H1 (cell line): ENCODE results near the gene NACAD. TPM values are rescaled to one million over a fixed set of nuclear protein-coding genes. Genes with fewer than 3 reads are reported as not detected.

Source experiments
- CTCF ChIA-PET: fragments of 300-600 bp; sonication (Branson Sonifier 250); formaldehyde crosslinking; loops from one replicate; lab custom pipeline; 2021; ENCODE audit not compliant: partially characterized antibody; lab: Charles Lee
- POLR2A ChIA-PET: fragments of 300-600 bp; sonication (Branson Sonifier 250); formaldehyde crosslinking; loops from one replicate; lab custom pipeline; 2021; ENCODE audit warnings: inconsistent platforms; ENCODE audit not compliant: partially characterized antibody; lab: Charles Lee
- DNase-seq, 2 experiments: peaks; one replicate each; pipeline versions ENCODE4 v3.0.0 to v3.0.0-alpha.2; 2010 to 2022; ENCODE audit warnings: low spot score in 2 of 2, low read depth in 1 of 2, mixed read lengths in 1 of 2
- FAIRE-seq: peaks from 2 replicates; lab custom pipeline; 2011; peaks lifted over from hg19 to GRCh38; lab: Jason Lieb, UNC
- H2AFZ ChIP-seq: 2 replicates; pipeline ENCODE4 v1.8.1; 2012; ENCODE audit warnings: low read length, inconsistent platforms
- H2AK5ac ChIP-seq: 2 replicates; pipeline ENCODE4 v1.6.1; 2013; ENCODE audit warnings: low read depth, low read length
- H2BK120ac ChIP-seq: replicated peaks from 2 replicates; pipeline ENCODE3; 2013; ENCODE audit warnings: low read depth, low read length, inconsistent platforms
- H2BK12ac ChIP-seq: 2 replicates; pipeline ENCODE4 v1.6.1; 2013; ENCODE audit warnings: low read depth, low read length
- H2BK15ac ChIP-seq: 2 replicates; pipeline ENCODE4 v1.6.1; 2013; ENCODE audit warnings: low read length
- H2BK20ac ChIP-seq: 2 replicates; pipeline ENCODE4 v1.6.1; 2013; ENCODE audit warnings: low read length
- H2BK5ac ChIP-seq: 2 replicates; pipeline ENCODE4 v1.6.1; 2013; ENCODE audit warnings: low read depth, low read length
- H3K14ac ChIP-seq: 2 replicates; pipeline ENCODE4 v1.6.1; 2013; ENCODE audit warnings: inconsistent platforms; ENCODE audit not compliant: insufficient read length
- H3K18ac ChIP-seq: 2 replicates; pipeline ENCODE4 v1.6.1; 2013; ENCODE audit warnings: low read length; ENCODE audit errors: extremely low read depth
- H3K23ac ChIP-seq: 2 replicates; pipeline ENCODE4 v1.6.1; 2013; ENCODE audit warnings: inconsistent platforms; ENCODE audit not compliant: insufficient read length
- H3K23me2 ChIP-seq: 2 replicates; pipeline ENCODE4 v1.6.1; 2013; ENCODE audit warnings: low read depth, low read length
- H3K27ac ChIP-seq: 2 replicates; pipeline ENCODE4 v1.6.1; 2011; ENCODE audit warnings: low read depth, low read length, inconsistent platforms
- H3K27me3 ChIP-seq, 4 experiments: replicated peaks in 1 of 4; 1 replicate in 1 of 4; 2 replicates in 3 of 4; pipeline versions ENCODE4 v1.6.1 to v1.8.1; 2011 to 2013; ENCODE audit warnings: low read length in 3 of 4, mild to moderate bottlenecking in 3 of 4, inconsistent platforms in 2 of 4, mixed read lengths in 2 of 4, moderate library complexity in 1 of 4; ENCODE audit not compliant: control insufficient read depth in 3 of 4, insufficient read depth in 3 of 4; ENCODE audit errors: extremely low read depth in 1 of 4
- H3K36me3 ChIP-seq, 4 experiments: 2 replicates each; pipeline versions ENCODE4 v1.6.1 to v1.8.1; 2011 to 2013; ENCODE audit warnings: mild to moderate bottlenecking in 4 of 4, low read length in 3 of 4, moderate library complexity in 2 of 4, control low read depth in 1 of 4, inconsistent platforms in 1 of 4; ENCODE audit not compliant: insufficient read depth in 4 of 4, control insufficient read depth in 2 of 4
- H3K4ac ChIP-seq: replicated peaks from 2 replicates; pipeline ENCODE3; 2013; ENCODE audit warnings: low read length, low read depth, mixed read lengths, inconsistent platforms; ENCODE audit not compliant: insufficient read length
- H3K4me1 ChIP-seq, 4 experiments: replicated peaks in 1 of 4; 1 replicate in 1 of 4; 2 replicates in 3 of 4; pipeline versions ENCODE4 v1.6.1 to v1.8.1; 2011 to 2013; ENCODE audit warnings: low read length in 3 of 4, inconsistent platforms in 2 of 4, mixed read lengths in 1 of 4; ENCODE audit not compliant: insufficient read depth in 4 of 4, control insufficient read depth in 3 of 4
- H3K4me2 ChIP-seq, 2 experiments: 2 replicates each; pipeline versions ENCODE4 v1.6.1 to v1.8.1; 2011 to 2013; ENCODE audit warnings: low read depth in 2 of 2, low read length in 2 of 2, control low read depth in 1 of 2, inconsistent platforms in 1 of 2, mild to moderate bottlenecking in 1 of 2; ENCODE audit not compliant: insufficient read depth in 1 of 2
- H3K4me3 ChIP-seq, 4 experiments: fragments of 200-600, 300-600 bp in 1 of 4; sonication (generic), shearing (Covaris generic), sonication (Bioruptor Twin) in 1 of 4; 2 replicates each; pipeline versions ENCODE4 v1.5.1 to v1.8.1; 2011 to 2016; ENCODE audit warnings: low read length in 4 of 4, low read depth in 3 of 4, control low read depth in 2 of 4, inconsistent platforms in 2 of 4, mild to moderate bottlenecking in 2 of 4, mixed read lengths in 1 of 4, moderate library complexity in 1 of 4; ENCODE audit not compliant: insufficient read depth in 2 of 4; ENCODE audit errors: extremely low read depth in 1 of 4
- H3K56ac ChIP-seq: replicated peaks from 2 replicates; pipeline ENCODE3; 2013; ENCODE audit warnings: low read depth, mild to moderate bottlenecking, mixed read lengths, low read length, inconsistent platforms; ENCODE audit not compliant: insufficient read length
- H3K79me1 ChIP-seq: 2 replicates; pipeline ENCODE4 v1.6.1; 2013; ENCODE audit warnings: low read depth, low read length, control low read depth
- H3K79me2 ChIP-seq, 2 experiments: 2 replicates each; pipeline versions ENCODE4 v1.6.1 to v1.8.1; 2012 to 2013; ENCODE audit warnings: low read length in 2 of 2, mild to moderate bottlenecking in 2 of 2, inconsistent platforms in 1 of 2; ENCODE audit not compliant: insufficient read depth in 2 of 2, control insufficient read depth in 1 of 2
- H3K9ac ChIP-seq, 4 experiments: replicated peaks in 1 of 4; 1 replicate in 1 of 4; 2 replicates in 3 of 4; pipeline versions ENCODE4 v1.6.1 to v1.8.1; 2011 to 2013; ENCODE audit warnings: low read depth in 3 of 4, low read length in 3 of 4, control low read depth in 2 of 4, mild to moderate bottlenecking in 2 of 4, moderate library complexity in 2 of 4, inconsistent platforms in 1 of 4; ENCODE audit errors: extremely low read depth in 1 of 4
- H3K9me3 ChIP-seq, 2 experiments: 2 replicates each; pipeline versions ENCODE4 v1.6.1 to v1.8.1; 2012 to 2013; ENCODE audit warnings: mild to moderate bottlenecking in 2 of 2, moderate library complexity in 2 of 2, control low read depth in 1 of 2, inconsistent platforms in 1 of 2, low read depth in 1 of 2, low read length in 1 of 2, mixed read lengths in 1 of 2; ENCODE audit not compliant: insufficient read depth in 2 of 2
- H4K20me1 ChIP-seq, 2 experiments: replicated peaks in 1 of 2; 2 replicates each; pipeline versions ENCODE3 to v1.8.1; 2011 to 2013; ENCODE audit warnings: inconsistent platforms in 2 of 2, low read length in 2 of 2, mild to moderate bottlenecking in 1 of 2; ENCODE audit not compliant: insufficient read depth in 2 of 2, control insufficient read depth in 1 of 2
- H4K5ac ChIP-seq: 2 replicates; pipeline ENCODE4 v1.6.1; 2013; ENCODE audit warnings: low read length, low read depth, mixed read lengths, inconsistent platforms; ENCODE audit not compliant: insufficient read length
- H4K8ac ChIP-seq: 2 replicates; pipeline ENCODE4 v1.8.0; 2013; ENCODE audit warnings: mild to moderate bottlenecking, moderate library complexity, low read length, inconsistent platforms; ENCODE audit not compliant: insufficient read depth; ENCODE audit errors: extremely low read depth
- H4K91ac ChIP-seq: replicated peaks from 2 replicates; pipeline ENCODE3; 2013; ENCODE audit warnings: low read length, mixed read lengths, inconsistent platforms; ENCODE audit not compliant: insufficient read length
- CHD1 ChIP-seq: IDR thresholded peaks from 2 replicates; pipeline ENCODE4 v1.6.1; 2012; ENCODE audit warnings: low read depth, low read length, improper control_type of control experiment
- FOSL1 ChIP-seq: IDR thresholded peaks from 2 replicates; pipeline ENCODE4 v1.6.1; 2011; ENCODE audit warnings: mild to moderate bottlenecking, low read depth, low read length, moderate library complexity; ENCODE audit not compliant: insufficient read depth
- PHF8 ChIP-seq: fragments of 200-600 bp; sonication (generic); conservative IDR thresholded peaks from 2 replicates; pipeline ENCODE4 v1.7.1; 2012; ENCODE audit warnings: low read depth, mild to moderate bottlenecking, inconsistent platforms, low read length, moderate library complexity
- POLR2AphosphoS5 ChIP-seq: IDR thresholded peaks from 2 replicates; pipeline ENCODE4 v1.6.1; 2011; ENCODE audit warnings: low read depth, low read length
- POU5F1 ChIP-seq: IDR thresholded peaks from 2 replicates; pipeline ENCODE4 v1.6.1; 2011; ENCODE audit warnings: low read depth, mild to moderate bottlenecking, low read length, moderate library complexity
- RAD21 ChIP-seq, 2 experiments: IDR thresholded peaks in 1 of 2; conservative IDR thresholded peaks in 1 of 2; 2 replicates each; pipeline ENCODE4 v1.6.1; 2011; ENCODE audit warnings: low read depth in 2 of 2, low read length in 2 of 2, improper control_type of control experiment in 1 of 2, inconsistent platforms in 1 of 2, mild to moderate bottlenecking in 1 of 2, moderate library complexity in 1 of 2
- RNF2 ChIP-seq: fragments of 200-900, 300-1000 bp; sonication (generic); IDR thresholded peaks from 2 replicates; pipeline ENCODE4 v1.7.1; 2016; ENCODE audit warnings: borderline replicate concordance, low read depth, mild to moderate bottlenecking, antibody characterized with exemption, low read length; ENCODE audit not compliant: poor library complexity, severe bottlenecking; ENCODE audit errors: missing control alignments
- SAP30 ChIP-seq: fragments of 300-600 bp; sonication (generic); IDR thresholded peaks from 2 replicates; pipeline ENCODE4 v1.7.1; 2012; ENCODE audit warnings: low read length, moderate library complexity, mild to moderate bottlenecking, inconsistent platforms; ENCODE audit not compliant: insufficient read depth, insufficient replicate concordance
- SIRT6 ChIP-seq: IDR thresholded peaks from one replicate; pipeline ENCODE4 v1.7.1; 2012; ENCODE audit warnings: low read length, inconsistent platforms
- WGBS, 2 experiments: shearing (Covaris generic) in 1 of 2; methylation state at CpG; one replicate each; pipeline versions ENCODE4 v1.1.6 to v1.1.7; 2013 to 2015; ENCODE audit warnings: low lambda C conversion rate in 2 of 2, mixed read lengths in 2 of 2, inconsistent platforms in 1 of 2, low coverage in 1 of 2, missing lambda C conversion rate in 1 of 2; ENCODE audit not compliant: insufficient replicate concordance in 2 of 2, insufficient coverage in 1 of 2, insufficient read length in 1 of 2; ENCODE audit errors: extremely low coverage in 1 of 2, missing lambda C conversion rate in 1 of 2; 5-methylcytosine and 5-hydroxymethylcytosine counted together
- polyA plus RNA-seq, 7 experiments: library from polyadenylated mRNA; depleted of rRNA in 3 of 7; stranded (reverse) in 5 of 7; unstranded in 2 of 7; fragments of >200 nt in 5 of 7; fragments of 200-250 nt in 2 of 7; gene quantifications; 1 replicate in 5 of 7; 2 replicates in 1 of 7; 4 replicates in 1 of 7; pipeline versions ENCODE4 v1.2.1 to v1.2.3, GENCODE V29; 2011 to 2013; ENCODE audit warnings: missing spikeins in 2 of 7, mixed read lengths in 2 of 7
- total RNA-seq: library from RNA; stranded (reverse); fragmentation: NEBNext Ultra II Directional; extraction: Animal tissue kit (Norgen Biotek cat#: 25700); gene quantifications from 2 replicates; pipeline ENCODE4 v1.2.1, GENCODE V29; 2021
- TF ChIP-seq, protein P1 (sequence below), 3 experiments: IDR thresholded peaks; 1 replicate in 2 of 3; 2 replicates in 1 of 3; pipeline versions ENCODE4 v1.5.1 to v1.6.1; 2011; ENCODE audit warnings: low read length in 3 of 3, mild to moderate bottlenecking in 3 of 3, inconsistent platforms in 2 of 3, low read depth in 1 of 3, moderate library complexity in 1 of 3; ENCODE audit not compliant: insufficient read depth in 1 of 3; ENCODE audit errors: control extremely low read depth in 1 of 3

The NACAD gene
- total and polyA plus RNA-seq, 2 of the 8 experiments (the other 6 are each of a cell fraction or from before 2014, with no cell fraction given) = 1.3 to 6.0 TPM

DNA sequence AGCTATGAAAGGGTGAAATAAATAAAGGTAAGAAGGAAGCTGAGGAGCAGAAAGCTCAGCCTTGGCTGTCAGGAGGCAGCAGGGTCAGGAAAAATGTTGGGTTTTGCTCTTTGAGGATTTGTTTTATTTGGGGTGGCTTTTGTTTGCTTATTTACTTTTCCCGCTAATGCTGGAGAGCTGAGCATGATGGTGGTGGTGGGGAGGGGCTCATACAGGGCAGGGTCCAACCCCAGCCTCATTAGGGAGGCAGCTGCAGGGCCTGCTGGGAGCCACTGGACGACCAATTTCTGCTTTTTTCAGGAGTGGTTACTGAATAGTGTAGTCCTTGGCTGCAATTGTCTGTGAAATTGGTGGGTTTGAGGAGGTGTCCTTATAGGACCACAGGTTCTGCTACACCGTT, 52.5 kb downstream of the NACAD start:
- H2AK5ac ChIP-seq = no peak overlapping the region
- H3K23ac ChIP-seq = no peak overlapping the region
- no peak overlapping the region for H3K4me3 ChIP-seq
- H4K5ac ChIP-seq = no peak overlapping the region
- no peak overlapping the region for H2BK12ac ChIP-seq
- no peak overlapping the region for H3K14ac ChIP-seq
- H3K4ac ChIP-seq = no peak overlapping the region
- no peak overlapping the region for H2AFZ ChIP-seq
- H3K27ac ChIP-seq = no peak overlapping the region
- ChIA-PET CTCF (interaction anchor here (1.0 to 1.3 kb wide), 4 partner anchors 34 to 76 kb away, joined by 3 read pairs; no protein-coding TSS in a partner anchor), POLR2A (interaction anchor here (1.0 to 1.3 kb wide), 4 partner anchors 9 to 35 kb away, joined by 3 to 5 read pairs (median 3); no protein-coding TSS in a partner anchor)
- no peak overlapping the region for H2BK120ac ChIP-seq
- DNase-seq = no peak
- no peak overlapping the region for H2BK5ac ChIP-seq
- peaks cover 0 to 27% of the 10 kb centered on the region in 2 experiments; a peak in 2 of 4 replicates for H3K79me2 ChIP-seq
- H3K4me2 ChIP-seq = peak overlapping the region in 1 of 2 experiments; percentile 38; a peak in 1 of 4 replicates
- H3K56ac ChIP-seq = no peak overlapping the region
- H3K18ac ChIP-seq = no peak overlapping the region
- H2BK15ac ChIP-seq = no peak overlapping the region
- H3K9me3 ChIP-seq = no peaks in the 10 kb centered on the region
- no peaks in the 10 kb centered on the region; the same call in none of the 2 replicates for H3K79me1 ChIP-seq
- H4K91ac ChIP-seq = no peak overlapping the region
- H3K4me1 ChIP-seq = peaks cover 0 to 5% (median 0%) of the 10 kb centered on the region in 4 experiments; a peak in 1 of 7 replicates
- no peaks in the 10 kb centered on the region for H3K23me2 ChIP-seq
- no peak overlapping the region for H3K9ac ChIP-seq
- no peak for FAIRE-seq
- peaks cover 3 to 4% of the 10 kb centered on the region in 2 experiments for H4K20me1 ChIP-seq
- no peak overlapping the region for H2BK20ac ChIP-seq
- H3K27me3 ChIP-seq = no peaks in the 10 kb centered on the region
- H3K36me3 ChIP-seq = peaks cover 1 to 4% (median 3%) of the 10 kb centered on the region in 4 experiments; a peak in 4 of 8 replicates
- H4K8ac ChIP-seq = no peak overlapping the region
- 78% methylated on average over 3 of the region's 3 CpGs; no CpG with 5 or more reads in 1 of the 2 experiments for WGBS, 2 experiments
- TF ChIP-seq SAP30 = no peak
- TF ChIP-seq FOSL1 = no peak
- TF ChIP-seq POU5F1 = no peak
- no peak for TF ChIP-seq PHF8
- TF ChIP-seq SIRT6 = no peak
- TF ChIP-seq RNF2 = no peak
- TF ChIP-seq POLR2AphosphoS5 = no peak
- no peak for TF ChIP-seq CHD1
- TF ChIP-seq, protein P1, sequence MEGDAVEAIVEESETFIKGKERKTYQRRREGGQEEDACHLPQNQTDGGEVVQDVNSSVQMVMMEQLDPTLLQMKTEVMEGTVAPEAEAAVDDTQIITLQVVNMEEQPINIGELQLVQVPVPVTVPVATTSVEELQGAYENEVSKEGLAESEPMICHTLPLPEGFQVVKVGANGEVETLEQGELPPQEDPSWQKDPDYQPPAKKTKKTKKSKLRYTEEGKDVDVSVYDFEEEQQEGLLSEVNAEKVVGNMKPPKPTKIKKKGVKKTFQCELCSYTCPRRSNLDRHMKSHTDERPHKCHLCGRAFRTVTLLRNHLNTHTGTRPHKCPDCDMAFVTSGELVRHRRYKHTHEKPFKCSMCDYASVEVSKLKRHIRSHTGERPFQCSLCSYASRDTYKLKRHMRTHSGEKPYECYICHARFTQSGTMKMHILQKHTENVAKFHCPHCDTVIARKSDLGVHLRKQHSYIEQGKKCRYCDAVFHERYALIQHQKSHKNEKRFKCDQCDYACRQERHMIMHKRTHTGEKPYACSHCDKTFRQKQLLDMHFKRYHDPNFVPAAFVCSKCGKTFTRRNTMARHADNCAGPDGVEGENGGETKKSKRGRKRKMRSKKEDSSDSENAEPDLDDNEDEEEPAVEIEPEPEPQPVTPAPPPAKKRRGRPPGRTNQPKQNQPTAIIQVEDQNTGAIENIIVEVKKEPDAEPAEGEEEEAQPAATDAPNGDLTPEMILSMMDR (IDR thresholded peaks at IDR 0.05; ENCODE audit: control extremely low read depth in 1 of 3, insufficient read depth in 1 of 3, low read depth in 1 of 3, low read length in 3 of 3) = no peak
- TF ChIP-seq RAD21 (IDR thresholded peaks at IDR 0.05 in 1 of 2, conservative IDR thresholded peaks at IDR 0.05 in 1 of 2; ENCODE audit: low read depth in 2 of 2, low read length in 2 of 2) = no peak
